HG03097 (cell line): Measurements from ENCODE around the gene ZBTB7C.
"Not testable (repeated sequence)": the region's sequence is repeated elsewhere in the genome, so short reads cannot be mapped to it uniquely, and the experiment has no call there.

Experiments used
- ATAC-seq: cut with Tn5 transposase; IDR thresholded peaks from one replicate; pipeline ENCODE4 v1.9.1; 2021; ENCODE audit not compliant: unreplicated experiment, low FRiP score

Gene ZBTB7C

DNA sequence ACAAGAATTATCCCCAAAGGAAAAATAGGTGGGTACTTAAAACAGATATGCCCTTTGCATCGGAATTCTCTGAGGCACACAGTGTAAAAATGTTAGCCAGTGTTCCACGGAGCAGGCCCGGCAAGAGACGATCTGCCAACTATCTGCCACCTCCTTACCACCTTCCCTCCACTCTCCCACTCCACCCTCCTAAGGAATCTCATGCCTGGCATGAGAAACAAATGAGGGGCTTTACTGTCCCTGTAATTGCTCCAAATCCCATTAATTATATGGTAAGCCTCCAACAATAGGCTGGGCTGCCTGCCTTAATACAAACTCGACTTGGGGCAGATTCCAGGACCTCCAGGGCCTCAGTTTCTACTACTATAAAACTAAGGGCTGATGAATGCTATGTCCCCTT, 102.3 kb downstream of the ZBTB7C start:
- ATAC-seq, result no peak

GRCh38 chr18:48304906-48305693, 104.1 kb downstream of the ZBTB7C start:
- no peak for ATAC-seq

GRCh38 chr18:48303883-48304282, 105.3 kb downstream of the ZBTB7C start:
- ATAC-seq, result no peak

GRCh38 chr18:48302736-48303135, 106.4 kb downstream of the ZBTB7C start:
- ATAC-seq, result no peak

GRCh38 chr18:48300463-48300961, 108.7 kb downstream of the ZBTB7C start:
- ATAC-seq, result no peak

GRCh38 chr18:48297139-48297538, 112.0 kb downstream of the ZBTB7C start:
- ATAC-seq, result no peak

- no peak for ATAC-seq
Measured at GRCh38 chr18:48296581-48296980, 112.6 kb downstream of the ZBTB7C start.

DNA sequence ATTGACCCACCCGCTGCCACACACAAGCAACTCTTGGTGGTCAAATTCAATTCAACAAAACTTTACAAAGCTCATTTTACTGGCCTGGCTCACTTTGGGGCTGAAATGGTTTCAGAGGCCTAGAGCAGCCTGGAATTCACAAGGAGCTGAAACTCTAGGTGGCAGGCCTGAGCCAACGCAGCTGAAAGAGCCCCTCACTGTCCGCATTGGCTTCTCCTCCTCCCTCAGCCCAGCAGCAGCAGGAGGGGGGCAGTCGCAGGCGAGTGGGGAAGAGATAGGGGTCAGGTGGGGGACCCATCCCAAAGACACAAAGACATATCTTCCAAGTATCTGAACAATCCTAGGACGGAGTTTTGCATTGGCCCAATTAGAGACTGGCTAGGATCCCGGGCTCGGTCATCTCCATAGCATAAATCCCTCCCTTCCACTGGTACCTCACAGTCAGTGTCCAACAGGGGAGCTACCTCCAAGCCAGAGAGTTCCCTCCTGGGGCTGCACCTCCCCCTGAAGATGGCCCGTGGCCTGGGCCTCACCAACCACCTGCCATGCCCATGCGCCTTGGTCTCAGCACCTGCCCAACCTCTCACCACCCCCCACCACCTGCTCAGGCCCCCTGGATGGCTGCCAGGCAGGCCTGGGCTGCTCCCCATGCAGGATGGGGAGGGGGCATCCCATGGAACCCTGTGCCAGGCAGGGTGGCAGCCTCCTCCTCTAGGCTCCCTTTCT, 113.4 kb downstream of the ZBTB7C start:
- ATAC-seq, result no peak

DNA sequence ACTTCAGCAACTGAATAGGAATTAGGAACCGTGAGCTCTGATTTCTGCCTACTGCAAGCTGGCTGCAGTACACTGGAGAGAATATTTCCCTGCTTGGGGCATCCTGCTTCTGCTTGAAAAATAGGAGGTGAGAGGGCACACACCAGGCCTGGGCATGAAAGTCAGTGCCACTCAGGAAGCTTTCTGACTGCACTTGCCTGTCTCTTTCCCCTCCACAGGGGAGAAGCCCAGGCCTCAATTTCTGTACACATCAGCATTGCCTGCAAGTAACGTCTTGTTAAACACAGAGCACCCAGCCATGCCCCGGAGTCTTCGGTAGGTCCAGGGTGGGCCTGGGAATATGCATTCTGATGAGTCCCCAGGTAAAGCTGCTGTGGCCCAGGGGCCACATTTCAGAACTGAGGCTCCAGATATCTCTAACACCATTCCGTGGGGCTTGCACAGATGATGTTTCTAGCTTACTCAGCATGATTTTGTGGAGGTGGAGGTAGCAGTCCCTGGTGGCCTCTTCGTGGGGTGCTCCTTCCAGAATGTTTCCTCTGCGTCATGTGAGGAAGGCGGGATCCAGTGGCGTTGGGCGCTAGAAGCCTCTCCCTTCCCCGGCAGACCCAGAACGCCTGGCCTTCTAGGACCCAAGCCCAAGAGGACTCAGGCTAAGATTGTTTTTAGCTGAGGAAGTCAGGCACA, 114.1 kb downstream of the ZBTB7C start:
- ATAC-seq, result no peak

GRCh38 chr18:48293954-48294898, 115.0 kb downstream of the ZBTB7C start:
- ATAC-seq, result no peak

DNA sequence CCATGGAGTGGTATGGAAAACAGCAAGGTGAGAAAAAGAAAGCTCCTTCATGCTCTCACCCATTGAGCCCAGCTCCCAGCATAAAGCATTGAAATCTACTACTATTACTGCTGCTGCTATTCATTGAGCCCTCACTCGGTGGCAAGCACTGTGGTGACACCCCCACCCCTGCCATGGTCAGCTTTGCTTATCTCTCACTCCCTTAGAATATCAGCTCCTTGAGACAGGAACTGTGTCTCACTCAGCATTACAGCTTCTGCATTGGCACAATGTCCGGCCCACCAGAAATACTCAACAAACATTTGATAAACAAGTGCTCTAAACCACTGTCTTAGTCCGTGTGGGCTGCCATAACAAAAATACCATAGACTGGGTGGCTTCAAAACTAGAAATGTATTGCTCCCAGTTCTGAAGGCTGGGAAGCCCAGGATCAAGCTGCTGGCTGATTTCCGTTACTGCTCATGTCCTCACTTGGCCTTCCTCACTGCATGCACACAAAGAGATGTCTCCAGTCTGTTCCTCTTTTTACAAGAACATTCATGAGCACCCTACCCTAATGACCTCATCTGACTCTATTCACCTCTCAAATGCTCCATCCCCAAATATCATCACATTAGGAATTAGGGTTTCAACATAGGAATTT, 116.3 kb downstream of the ZBTB7C start:
- ATAC-seq, result no peak

- no peak for ATAC-seq
Measured at GRCh38 chr18:48292229-48292628, 117.0 kb downstream of the ZBTB7C start.

- ATAC-seq, result no peak
Measured at GRCh38 chr18:48290162-48290926, 118.8 kb downstream of the ZBTB7C start.

GRCh38 chr18:48284743-48285142, 124.4 kb downstream of the ZBTB7C start:
- no peak for ATAC-seq

GRCh38 chr18:48284011-48284410, 125.2 kb downstream of the ZBTB7C start:
- not testable (repeated sequence) for ATAC-seq

DNA sequence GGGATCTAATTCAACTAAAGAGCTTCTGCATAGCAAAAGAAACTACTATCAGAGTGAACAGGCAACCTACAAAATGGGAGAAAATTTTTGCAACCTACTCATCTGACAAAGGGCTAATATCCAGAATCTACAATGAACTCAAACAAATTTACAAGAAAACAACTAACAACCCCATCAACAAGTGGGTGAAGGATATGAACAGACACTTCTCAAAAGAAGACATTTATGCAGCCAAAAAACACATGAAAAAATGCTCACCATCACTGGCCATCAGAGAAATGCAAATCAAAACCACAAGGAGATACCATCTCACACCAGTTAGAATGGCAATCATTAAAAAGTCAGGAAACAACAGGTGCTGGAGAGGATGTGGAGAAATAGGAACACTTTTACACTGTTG, 127.7 kb downstream of the ZBTB7C start:
- not testable (repeated sequence) for ATAC-seq

GRCh38 chr18:48279312-48279711, 129.9 kb downstream of the ZBTB7C start:
- ATAC-seq, result no peak

- ATAC-seq, result no peak
Measured at GRCh38 chr18:48278081-48278480, 131.1 kb downstream of the ZBTB7C start.

GRCh38 chr18:48274301-48274700, 134.9 kb downstream of the ZBTB7C start:
- ATAC-seq, result no peak
